ENCODE data around the gene MYBL2. TPM values are rescaled to one million over a fixed set of nuclear protein-coding genes. Genes with fewer than 3 reads are reported as not detected.

Gene MYBL2
- total and polyA plus RNA-seq, 2 experiments from 2014 or later, result 6.1 to 11.7 TPM

DNA sequence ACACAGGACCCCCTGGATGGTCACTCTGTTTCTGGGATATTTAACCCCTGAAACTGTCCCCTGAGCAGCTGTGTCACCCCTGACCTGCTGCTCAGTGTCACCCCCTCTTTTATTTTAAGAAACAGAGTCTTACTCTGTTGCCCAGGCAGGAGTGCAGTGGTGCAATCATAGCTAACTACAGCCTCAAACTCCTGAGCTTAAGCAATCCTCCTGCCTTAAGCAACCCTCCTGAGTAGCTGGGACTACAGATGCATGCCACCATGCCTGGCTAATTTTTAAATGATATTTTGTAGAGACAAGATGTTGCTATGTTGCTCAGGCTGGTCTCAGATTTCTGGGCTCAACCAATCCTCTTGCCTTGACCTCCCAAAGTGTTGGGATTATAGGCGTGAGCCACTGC lies 81.4 kb downstream of the MYBL2 start:
- Histone ChIP-seq H3K4me3 (no peak overlapping the region), H3K27me3 (replicated peaks; ENCODE audit: insufficient read depth) (no peaks in the 10 kb centered on the region)
- DNase-seq, result peak; percentile 44

GRCh38 chr20:43749734-43750294 lies 82.9 kb downstream of the MYBL2 start:
- DNase-seq, result peak; percentile 75
- Histone ChIP-seq H3K79me2 (ENCODE audit: insufficient read depth) (no peaks in the 10 kb centered on the region), H3K4me2 (ENCODE audit: unreplicated experiment) (no peak overlapping the region), H3K27ac (no peak overlapping the region), H2AFZ (no peak overlapping the region), H3K4me3 (no peak overlapping the region), H3F3A (ENCODE audit: insufficient read depth) (peaks cover 17% of the 10 kb centered on the region), H4K20me1 (ENCODE audit: insufficient read depth) (no peaks in the 10 kb centered on the region), H3K9ac (no peak overlapping the region), H3K4me1 (ENCODE audit: insufficient read depth) (peaks cover 23% of the 10 kb centered on the region), H3K9me3 (ENCODE audit: low read depth) (no peaks in the 10 kb centered on the region), H3K27me3 (replicated peaks; ENCODE audit: insufficient read depth) (no peaks in the 10 kb centered on the region), H3K36me3 (ENCODE audit: low read depth) (no peaks in the 10 kb centered on the region), H3K9me2 (ENCODE audit: insufficient read depth) (no peaks in the 10 kb centered on the region)
- WGBS, 2 experiments (ENCODE audit: low coverage in 1 of 2, low lambda C conversion rate in 2 of 2, missing lambda C conversion rate in 2 of 2), result 9 to 10% methylated on average over 23 of the region's 23 CpGs
- in situ Hi-C loops (cut with MboI), result loop anchor here (5.0 to 10.0 kb wide), 2 partner anchors 332 to 445 kb away; no protein-coding TSS in a partner anchor
- TF ChIP-seq EZH2 (IDR thresholded peaks at IDR 0.05; ENCODE audit: insufficient read depth, poor library complexity, severe bottlenecking), result no peak

More for the DNA sequence above, 81.4 kb downstream of the MYBL2 start:
- peaks cover 16% of the 10 kb centered on the region for H3F3A ChIP-seq (ENCODE audit: insufficient read depth)
- in situ Hi-C loops (cut with MboI), result loop anchor here (10.0 kb wide), 1 partner anchor 447 kb away; no protein-coding TSS in a partner anchor
- no peak overlapping the region for H2AFZ ChIP-seq
- no peaks in the 10 kb centered on the region for H4K20me1 ChIP-seq (ENCODE audit: insufficient read depth)
- no peak overlapping the region for H3K27ac ChIP-seq
- TF ChIP-seq EZH2 (IDR thresholded peaks at IDR 0.05; ENCODE audit: insufficient read depth, poor library complexity, severe bottlenecking) (no peak), EZH2phosphoT487 (IDR thresholded peaks at IDR 0.05; ENCODE audit: insufficient read depth, low read depth) (no peak)
- H3K4me1 ChIP-seq (ENCODE audit: insufficient read depth), result peaks cover 23% of the 10 kb centered on the region
- H3K4me2 ChIP-seq (ENCODE audit: unreplicated experiment), result no peak overlapping the region
- no peaks in the 10 kb centered on the region for H3K36me3 ChIP-seq (ENCODE audit: low read depth)
- no peaks in the 10 kb centered on the region for H3K9me2 ChIP-seq (ENCODE audit: insufficient read depth)
- H3K9ac ChIP-seq, result no peak overlapping the region
- WGBS, 2 experiments (ENCODE audit: low coverage in 1 of 2, low lambda C conversion rate in 2 of 2, missing lambda C conversion rate in 2 of 2), result 90 to 91% methylated on average over 1 of the region's 1 CpG
- no peaks in the 10 kb centered on the region for H3K9me3 ChIP-seq (ENCODE audit: low read depth)
- H3K79me2 ChIP-seq (ENCODE audit: insufficient read depth), result no peaks in the 10 kb centered on the region

GRCh38 chr20:43750774-43751166 lies 83.9 kb downstream of the MYBL2 start:
- in situ Hi-C loops (cut with MboI), result loop anchor here (5.0 kb wide), 1 partner anchor 332 kb away; no protein-coding TSS in a partner anchor
- Histone ChIP-seq H3K4me3 (no peak overlapping the region), H3K79me2 (ENCODE audit: insufficient read depth) (no peaks in the 10 kb centered on the region), H2AFZ (no peak overlapping the region), H3K4me2 (ENCODE audit: unreplicated experiment) (no peak overlapping the region), H3K9me2 (ENCODE audit: insufficient read depth) (no peaks in the 10 kb centered on the region), H4K20me1 (ENCODE audit: insufficient read depth) (no peaks in the 10 kb centered on the region), H3K27ac (0 out of 2 replicates have a peak overlapping the region, but pooled peaks have one; percentile 44), H3K4me1 (ENCODE audit: insufficient read depth) (peaks cover 32% of the 10 kb centered on the region), H3K27me3 (replicated peaks; ENCODE audit: insufficient read depth) (no peaks in the 10 kb centered on the region), H3K9me3 (ENCODE audit: low read depth) (no peaks in the 10 kb centered on the region), H3K36me3 (ENCODE audit: low read depth) (no peaks in the 10 kb centered on the region), H3K9ac (no peak overlapping the region), H3F3A (ENCODE audit: insufficient read depth) (peaks cover 26% of the 10 kb centered on the region)
- no peak for DNase-seq
- TF ChIP-seq EZH2 (IDR thresholded peaks at IDR 0.05; ENCODE audit: insufficient read depth, poor library complexity, severe bottlenecking) (no peak), EZH2phosphoT487 (IDR thresholded peaks at IDR 0.05; ENCODE audit: insufficient read depth, low read depth) (no peak)

GRCh38 chr20:43751167-43752050 lies 84.5 kb downstream of the MYBL2 start:
- Histone ChIP-seq H3K27ac (peak overlapping the region; percentile 44), H3K36me3 (ENCODE audit: low read depth) (no peaks in the 10 kb centered on the region), H3F3A (ENCODE audit: insufficient read depth) (peaks cover 33% of the 10 kb centered on the region), H3K79me2 (ENCODE audit: insufficient read depth) (no peaks in the 10 kb centered on the region), H4K20me1 (ENCODE audit: insufficient read depth) (no peaks in the 10 kb centered on the region), H3K4me1 (ENCODE audit: insufficient read depth) (peaks cover 32% of the 10 kb centered on the region), H3K27me3 (replicated peaks; ENCODE audit: insufficient read depth) (no peaks in the 10 kb centered on the region), H2AFZ (no peak overlapping the region), H3K9ac (no peak overlapping the region), H3K4me2 (ENCODE audit: unreplicated experiment) (peak overlapping the region; percentile 29), H3K4me3 (no peak overlapping the region), H3K9me2 (ENCODE audit: insufficient read depth) (no peaks in the 10 kb centered on the region), H3K9me3 (ENCODE audit: low read depth) (no peaks in the 10 kb centered on the region)
- DNase-seq, result peak; percentile 90
- 55 to 58% methylated on average over 11 of the region's 11 CpGs for WGBS, 2 experiments (ENCODE audit: low coverage in 1 of 2, low lambda C conversion rate in 2 of 2, missing lambda C conversion rate in 2 of 2)
- no peak for TF ChIP-seq EZH2 (IDR thresholded peaks at IDR 0.05; ENCODE audit: insufficient read depth, poor library complexity, severe bottlenecking)
- no peak for TF ChIP-seq EZH2phosphoT487 (IDR thresholded peaks at IDR 0.05; ENCODE audit: insufficient read depth, low read depth)
- in situ Hi-C loops (cut with MboI), result loop anchor here (5.0 kb wide), 1 partner anchor 331 kb away; no protein-coding TSS in a partner anchor

Measured in GM23248 (cell line).